IMR-90 (cell line): ENCODE results near the gene VSNL1.

Experiments used
- BHLHE40 ChIP-seq: fragments of 150-350 bp; IDR thresholded peaks from 2 replicates; pipeline ENCODE4 v1.6.1; 2016; ENCODE audit warnings: mild to moderate bottlenecking, low read depth, low read length
- CTCF ChIP-seq: conservative IDR thresholded peaks from 2 replicates; pipeline ENCODE4 v1.5.1; 2012; ENCODE audit warnings: mild to moderate bottlenecking, low read depth, low read length, improper control_type of control experiment
- MAFK ChIP-seq: IDR thresholded peaks from 2 replicates; pipeline ENCODE4 v1.6.1; 2012; ENCODE audit warnings: low read depth, low read length, improper control_type of control experiment
- MAZ ChIP-seq: IDR thresholded peaks from 2 replicates; pipeline ENCODE4 v1.6.1; 2012; ENCODE audit warnings: low read depth, mild to moderate bottlenecking, low read length, improper control_type of control experiment, moderate library complexity, borderline replicate concordance
- POLR2A ChIP-seq: IDR thresholded peaks from 2 replicates; pipeline ENCODE4 v1.6.1; 2012; ENCODE audit warnings: mild to moderate bottlenecking, low read depth, low read length
- RAD21 ChIP-seq: IDR thresholded peaks from 2 replicates; pipeline ENCODE4 v1.6.1; 2012; ENCODE audit warnings: low read length, improper control_type of control experiment
- RFX5 ChIP-seq: IDR thresholded peaks from 2 replicates; pipeline ENCODE4 v1.8.0; 2012; ENCODE audit warnings: low read depth, mild to moderate bottlenecking, low read length, moderate library complexity
- TF ChIP-seq, protein P1 (sequence below): fragments of 150-350 bp; IDR thresholded peaks from 2 replicates; pipeline ENCODE4 v1.6.1; 2017; ENCODE audit warnings: mild to moderate bottlenecking, antibody characterized with exemption, low read length, low read depth

GRCh38 chr2:17533546-17533945, 7.0 kb upstream of the VSNL1 start:
- TF ChIP-seq BHLHE40 (no peak), POLR2A (no peak), RFX5 (no peak), CTCF (no peak), MAZ (no peak), MAFK (no peak), RAD21 (no peak)
- TF ChIP-seq, protein P1, sequence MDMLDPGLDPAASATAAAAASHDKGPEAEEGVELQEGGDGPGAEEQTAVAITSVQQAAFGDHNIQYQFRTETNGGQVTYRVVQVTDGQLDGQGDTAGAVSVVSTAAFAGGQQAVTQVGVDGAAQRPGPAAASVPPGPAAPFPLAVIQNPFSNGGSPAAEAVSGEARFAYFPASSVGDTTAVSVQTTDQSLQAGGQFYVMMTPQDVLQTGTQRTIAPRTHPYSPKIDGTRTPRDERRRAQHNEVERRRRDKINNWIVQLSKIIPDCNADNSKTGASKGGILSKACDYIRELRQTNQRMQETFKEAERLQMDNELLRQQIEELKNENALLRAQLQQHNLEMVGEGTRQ, result no peak
